CD4-positive, alpha-beta T cell treated with Interleukin-4 for 4 hours (primary cell): ENCODE results near the gene FAM89B.
"Not testable (repeated sequence)": the region's sequence is repeated elsewhere in the genome, so short reads cannot be mapped to it uniquely, and the experiment has no call there.

Experiments used
- DNase-seq: peaks from one replicate; pipeline ENCODE4 v3.0.0-alpha.2; 2020

The FAM89B gene

DNA sequence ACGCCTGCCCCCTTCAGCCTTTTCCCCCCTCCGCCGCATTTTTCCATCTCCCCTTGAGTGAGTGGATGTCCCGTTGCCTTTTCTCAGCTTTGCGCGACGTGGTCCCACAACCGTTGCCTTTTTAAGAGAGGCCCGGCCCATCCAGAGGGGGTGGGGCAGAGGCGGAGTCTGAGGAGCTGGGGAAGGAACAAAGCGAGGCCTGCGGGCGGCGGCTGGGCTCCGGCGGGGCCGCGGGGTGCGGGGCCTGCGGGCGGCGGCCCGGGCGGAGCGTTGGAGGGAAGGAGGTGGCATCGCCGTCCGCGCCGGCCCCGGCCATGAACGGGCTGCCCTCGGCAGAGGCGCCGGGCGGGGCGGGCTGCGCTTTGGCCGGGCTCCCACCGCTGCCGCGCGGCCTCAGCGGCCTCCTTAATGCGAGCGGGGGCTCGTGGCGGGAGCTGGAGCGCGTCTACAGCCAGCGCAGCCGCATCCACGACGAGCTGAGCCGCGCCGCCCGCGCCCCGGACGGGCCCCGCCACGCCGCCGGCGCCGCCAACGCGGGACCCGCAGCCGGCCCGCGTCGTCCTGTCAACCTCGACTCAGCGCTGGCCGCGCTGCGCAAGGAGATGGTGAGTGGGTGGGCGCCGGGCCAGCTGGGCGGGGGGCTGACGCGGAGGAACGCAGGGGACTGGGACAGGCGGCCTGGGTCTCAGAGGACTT is at the start of gene FAM89B:
FAM89B (plus strand) TSS at position 183 of the 696 bp plus-strand sequence; CDS start at position 315, 132 bp downstream.
- peak; percentile 86 for DNase-seq

DNA sequence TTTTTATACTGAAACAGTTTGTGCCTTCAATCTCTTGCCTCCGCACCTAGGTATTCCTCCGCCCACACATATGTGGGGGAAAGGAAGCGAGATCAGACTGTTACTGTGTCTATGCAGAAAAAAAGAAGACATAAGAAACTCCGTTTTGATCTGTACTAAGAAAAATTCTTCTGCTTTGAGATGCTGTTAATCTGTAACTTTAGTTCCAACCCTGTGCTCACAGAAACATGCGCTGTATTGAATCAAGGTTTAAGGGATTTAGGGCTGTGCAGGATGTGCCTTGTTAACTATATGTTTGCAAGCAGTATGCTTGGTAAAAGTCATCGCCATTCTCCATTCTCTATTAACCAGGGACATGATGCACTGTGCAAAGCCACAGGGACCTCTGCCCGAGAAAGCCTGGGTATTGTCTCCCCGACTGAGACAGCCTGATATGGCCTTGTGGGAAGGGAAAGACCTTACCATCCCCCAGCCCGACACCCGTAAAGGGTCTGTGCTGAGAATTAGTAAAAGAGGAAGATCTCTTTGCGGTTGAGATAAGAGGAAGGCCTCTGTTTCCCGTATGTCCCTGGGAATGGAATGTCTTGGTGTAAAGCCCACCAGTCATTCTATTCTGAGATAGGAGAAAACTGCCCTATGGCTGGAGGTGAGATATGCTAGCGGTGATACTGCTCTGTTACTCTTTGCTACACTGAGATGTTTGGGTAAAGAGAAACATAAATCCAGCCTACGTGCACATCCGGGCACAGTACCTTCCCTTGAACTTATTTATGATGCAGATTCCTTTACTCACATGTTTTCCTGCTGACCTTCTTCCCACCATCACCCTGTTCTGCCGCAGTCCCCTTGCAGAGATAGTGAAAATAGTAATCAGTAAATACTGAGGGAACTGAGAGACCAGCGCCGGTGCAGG is 49.4 kb upstream of the FAM89B start:
- DNase-seq = peak; percentile 43

GRCh38 chr11:65523631-65523968 is 48.7 kb upstream of the FAM89B start:
- DNase-seq = not testable (repeated sequence)

GRCh38 chr11:65524014-65524740 is 48.2 kb upstream of the FAM89B start:
- DNase-seq = no peak

DNA sequence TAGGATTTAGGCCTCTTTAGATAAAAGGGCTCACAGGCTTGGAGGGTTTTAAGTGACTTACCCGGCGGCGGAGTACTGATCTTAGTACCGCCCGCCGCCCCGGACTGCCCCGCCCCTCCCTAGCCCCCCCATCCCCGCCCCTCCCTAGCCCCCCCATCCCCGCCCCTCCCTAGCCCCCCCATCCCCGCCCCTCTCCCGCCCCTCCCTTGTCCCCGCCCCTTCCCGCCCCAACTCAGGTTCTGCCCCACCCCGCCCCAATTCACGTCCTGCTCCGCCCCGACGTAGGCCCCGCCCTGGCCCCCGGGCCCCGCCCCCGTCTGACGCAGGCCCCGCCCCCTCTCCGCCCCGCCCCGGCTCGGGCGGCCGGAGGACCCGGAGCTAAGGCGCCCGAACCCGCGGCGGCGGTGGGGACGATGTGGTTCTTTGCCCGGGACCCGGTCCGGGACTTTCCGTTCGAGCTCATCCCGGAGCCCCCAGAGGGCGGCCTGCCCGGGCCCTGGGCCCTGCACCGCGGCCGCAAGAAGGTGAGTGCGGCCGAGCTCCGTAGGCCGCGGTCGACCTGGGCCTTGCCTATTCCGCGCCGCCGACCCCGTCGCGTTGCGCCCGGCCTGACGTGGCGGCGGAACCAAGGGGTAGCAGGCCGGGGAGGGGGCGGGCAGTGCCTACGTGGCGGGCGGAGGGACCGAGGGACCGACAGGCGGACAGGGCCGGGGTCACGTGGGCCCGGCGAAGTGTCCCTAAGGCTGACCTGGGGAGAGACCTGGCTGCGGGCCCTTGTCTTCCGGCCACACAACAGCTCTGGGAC is 47.4 kb upstream of the FAM89B start, which contains the start of gene SCYL1:
SCYL1 (plus strand) TSS at position 343 of the 805 bp plus-strand sequence; CDS start at position 414, 71 bp downstream.
- DNase-seq = peak; percentile 71

GRCh38 chr11:65525546-65526480 is 46.5 kb upstream of the FAM89B start:
- DNase-seq = no peak

GRCh38 chr11:65526744-65527143 is 45.6 kb upstream of the FAM89B start:
- DNase-seq = no peak

DNA sequence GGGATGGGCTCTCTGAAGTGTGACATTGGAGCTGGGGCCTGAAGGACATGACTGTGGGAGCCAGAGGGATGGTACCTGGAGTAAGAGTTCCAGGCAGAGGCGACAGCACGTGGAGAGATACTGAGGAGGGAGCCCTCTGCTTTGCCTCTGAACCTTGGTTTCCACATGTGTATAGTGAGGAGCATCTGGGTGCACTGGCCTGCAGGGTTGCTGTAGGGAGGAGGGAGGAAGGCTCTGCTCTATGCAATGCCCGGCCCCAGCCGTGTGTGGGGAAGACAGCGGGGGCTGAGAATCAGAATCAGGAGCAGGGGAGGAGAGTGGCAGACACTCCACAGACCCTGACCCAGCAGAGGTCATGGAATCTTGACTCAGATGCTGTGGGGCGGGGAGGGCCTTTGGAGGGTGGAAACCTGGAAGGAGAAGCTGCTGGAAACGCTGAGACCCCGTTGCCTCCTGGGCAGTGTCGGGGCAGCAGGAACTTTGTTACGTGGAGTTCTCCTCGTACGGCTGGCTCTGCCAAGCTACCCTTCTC is 43.5 kb upstream of the FAM89B start:
- no peak for DNase-seq

DNA sequence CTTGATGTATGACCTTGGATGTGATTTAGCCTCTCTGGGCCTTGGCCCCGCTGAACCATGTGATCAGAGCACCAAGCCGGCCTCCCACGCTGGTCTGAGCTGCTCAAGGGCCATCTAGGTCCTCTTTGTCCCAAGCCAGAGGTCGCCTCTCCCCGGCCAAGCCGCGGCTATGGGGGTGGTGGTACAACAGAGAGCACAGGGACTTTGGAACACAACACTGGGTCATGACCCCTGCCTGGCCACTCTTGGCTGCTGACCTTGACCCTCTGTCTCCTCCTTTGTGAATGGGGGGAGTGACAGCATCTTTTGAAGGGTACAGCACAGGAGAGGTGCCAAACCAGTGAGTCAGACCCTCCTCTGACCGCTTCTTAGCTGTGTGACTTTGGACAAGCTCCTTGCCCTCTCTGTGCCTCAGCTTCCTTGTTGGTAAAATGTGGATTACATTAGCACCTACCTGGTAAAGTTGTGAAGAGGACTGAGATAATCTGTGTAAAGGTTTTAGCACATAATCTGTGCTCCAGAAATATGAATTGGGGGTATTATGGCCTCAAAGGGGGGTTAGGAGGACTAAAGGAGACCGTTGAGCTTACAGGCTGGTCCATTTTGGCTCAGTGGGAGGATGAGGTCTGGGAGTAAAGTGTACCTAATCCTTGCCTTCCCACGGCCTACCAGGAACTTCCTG is 42.7 kb upstream of the FAM89B start:
- DNase-seq = no peak

GRCh38 chr11:65530157-65530496 is 42.2 kb upstream of the FAM89B start:
- DNase-seq = no peak

- DNase-seq = no peak
Measured at GRCh38 chr11:65532388-65533064, 39.8 kb upstream of the FAM89B start.

DNA sequence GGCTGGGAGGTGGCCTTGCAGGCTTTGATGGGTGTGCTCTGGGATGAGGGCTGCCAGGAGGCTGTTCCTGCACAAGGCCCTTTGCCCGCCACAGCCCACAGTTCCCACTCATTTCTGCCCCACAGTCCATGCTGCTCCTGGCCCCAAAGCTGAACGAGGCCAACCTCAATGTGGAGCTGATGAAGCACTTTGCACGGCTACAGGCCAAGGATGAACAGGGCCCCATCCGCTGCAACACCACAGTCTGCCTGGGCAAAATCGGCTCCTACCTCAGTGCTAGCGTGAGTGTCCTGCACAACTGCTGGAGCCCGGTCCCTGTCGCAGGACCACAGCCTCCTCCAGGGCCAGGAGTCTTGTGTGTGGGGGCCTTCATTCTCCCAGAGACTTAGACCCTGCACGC is 37.2 kb upstream of the FAM89B start:
- DNase-seq = no peak

DNA sequence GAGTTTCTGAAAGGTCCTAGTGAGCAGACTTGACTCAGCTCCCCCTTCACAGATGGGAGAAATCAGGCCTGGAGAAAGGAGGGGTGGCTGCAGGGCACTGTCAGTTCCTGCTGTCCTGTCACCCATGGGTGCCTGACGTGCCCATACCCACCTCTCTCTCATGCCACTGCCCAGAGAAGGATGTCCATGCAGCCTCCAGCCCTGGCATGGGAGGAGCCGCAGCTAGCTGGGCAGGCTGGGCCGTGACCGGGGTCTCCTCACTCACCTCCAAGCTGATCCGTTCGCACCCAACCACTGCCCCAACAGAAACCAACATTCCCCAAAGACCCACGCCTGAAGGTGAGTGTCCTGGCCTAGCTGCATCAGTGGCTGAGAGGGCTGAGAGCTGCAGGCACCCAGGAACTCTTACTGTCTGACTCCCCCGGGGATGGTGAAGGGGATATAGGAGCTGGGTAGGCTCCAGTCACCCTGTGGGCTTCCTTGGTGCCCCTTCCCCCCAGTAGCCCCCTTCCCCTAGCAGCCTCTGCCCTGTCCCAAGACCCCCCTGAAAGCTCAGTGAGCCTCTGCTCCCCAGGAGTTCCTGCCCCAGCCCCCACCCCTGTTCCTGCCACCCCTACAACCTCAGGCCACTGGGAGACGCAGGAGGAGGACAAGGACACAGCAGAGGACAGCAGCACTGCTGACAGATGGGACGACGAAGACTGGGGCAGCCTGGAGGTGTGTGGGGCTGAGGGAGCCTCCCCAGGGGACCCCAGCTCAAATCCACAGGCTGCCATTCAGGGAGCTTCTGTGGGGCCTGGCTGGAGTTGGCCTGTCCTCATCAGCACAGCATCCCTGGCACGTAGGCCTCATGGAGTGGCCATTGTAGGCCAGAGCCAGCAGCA is 35.7 kb upstream of the FAM89B start:
- DNase-seq = no peak

- no peak for DNase-seq
Measured at GRCh38 chr11:65537296-65537597, 35.1 kb upstream of the FAM89B start.

GRCh38 chr11:65537620-65538231 is 34.6 kb upstream of the FAM89B start:
- DNase-seq = no peak

DNA sequence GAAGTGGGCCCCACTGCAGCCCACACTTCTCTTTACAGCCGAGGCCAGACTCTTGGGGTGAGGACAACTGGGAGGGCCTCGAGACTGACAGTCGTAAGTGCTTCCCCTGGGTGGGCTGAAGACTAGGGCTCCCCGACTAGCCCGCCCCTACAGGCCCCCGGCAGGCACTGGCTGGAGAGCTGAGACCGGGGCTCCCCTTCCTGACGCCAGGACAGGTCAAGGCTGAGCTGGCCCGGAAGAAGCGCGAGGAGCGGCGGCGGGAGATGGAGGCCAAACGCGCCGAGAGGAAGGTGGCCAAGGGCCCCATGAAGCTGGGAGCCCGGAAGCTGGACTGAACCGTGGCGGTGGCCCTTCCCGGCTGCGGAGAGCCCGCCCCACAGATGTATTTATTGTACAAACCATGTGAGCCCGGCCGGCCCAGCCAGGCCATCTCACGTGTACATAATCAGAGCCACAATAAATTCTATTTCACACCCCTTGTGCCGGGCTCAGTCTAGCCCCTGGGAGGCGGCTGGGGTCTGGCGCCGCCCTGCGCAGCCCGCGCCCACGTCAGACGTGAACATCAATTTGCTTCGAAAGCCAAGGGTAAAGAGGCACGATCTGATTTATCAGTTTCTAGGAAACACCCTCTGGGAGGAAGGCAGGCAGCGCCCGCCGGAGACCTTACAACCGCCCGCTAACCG is 34.0 kb upstream of the FAM89B start:
- DNase-seq = no peak

GRCh38 chr11:65538915-65539743 is 33.2 kb upstream of the FAM89B start:
- DNase-seq = no peak
